Fibroblast of skin of back (primary cell): ENCODE results near the gene CEP97.
A peak's percentile ranks its signal among the peaks of the same experiment; 100 is the strongest.
"Not testable (repeated sequence)": the region's sequence is repeated elsewhere in the genome, so short reads cannot be mapped to it uniquely, and the experiment has no call there.

Source experiments
- DNase-seq: peaks from one replicate; pipeline ENCODE4 v3.0.0-alpha.2; 2013

The CEP97 gene

DNA sequence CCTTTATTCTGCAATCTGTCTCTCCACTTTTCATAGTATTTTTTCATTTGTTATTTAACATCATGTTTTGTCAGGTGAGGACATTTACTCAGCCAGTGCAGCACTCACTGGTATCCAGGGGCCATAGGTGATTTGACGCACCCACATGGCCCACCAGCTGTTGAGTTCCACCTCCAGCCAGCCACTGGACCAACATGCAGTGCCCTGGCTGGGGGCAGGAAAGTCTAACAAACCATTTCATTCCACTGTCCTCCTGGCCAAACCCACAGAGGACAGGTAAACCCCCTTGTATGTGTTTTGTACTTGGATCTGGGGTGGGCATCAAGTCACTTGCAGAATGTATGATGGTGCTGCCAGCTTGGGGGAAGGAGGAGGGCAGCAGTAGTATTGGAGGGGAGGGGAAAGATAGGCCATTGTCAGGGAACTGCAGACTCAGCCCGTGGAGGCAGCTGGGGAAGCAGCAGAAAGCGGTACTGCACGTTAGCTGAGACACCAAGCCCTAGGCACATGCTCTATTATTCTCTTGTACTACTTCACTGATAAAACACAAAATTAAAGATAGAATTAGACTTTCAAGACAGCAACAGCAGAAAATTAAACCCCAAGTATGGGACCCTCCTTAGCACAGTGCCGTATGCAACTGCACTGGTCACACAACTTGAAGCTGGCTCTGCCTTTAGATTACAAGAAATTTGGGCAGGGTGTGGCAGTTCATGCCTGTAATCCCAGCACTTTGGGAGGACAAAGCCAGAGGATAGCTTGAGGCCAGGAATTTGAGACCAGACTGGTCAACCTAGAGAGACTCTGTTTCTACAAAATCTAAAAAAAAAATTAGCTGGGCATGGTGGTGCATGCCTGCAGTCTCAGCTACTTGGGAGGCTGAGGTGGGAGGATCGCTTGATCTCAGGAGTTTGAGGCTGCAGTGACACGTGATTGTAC lies 22.4 kb upstream of the CEP97 start:
- no peak for DNase-seq

DNA sequence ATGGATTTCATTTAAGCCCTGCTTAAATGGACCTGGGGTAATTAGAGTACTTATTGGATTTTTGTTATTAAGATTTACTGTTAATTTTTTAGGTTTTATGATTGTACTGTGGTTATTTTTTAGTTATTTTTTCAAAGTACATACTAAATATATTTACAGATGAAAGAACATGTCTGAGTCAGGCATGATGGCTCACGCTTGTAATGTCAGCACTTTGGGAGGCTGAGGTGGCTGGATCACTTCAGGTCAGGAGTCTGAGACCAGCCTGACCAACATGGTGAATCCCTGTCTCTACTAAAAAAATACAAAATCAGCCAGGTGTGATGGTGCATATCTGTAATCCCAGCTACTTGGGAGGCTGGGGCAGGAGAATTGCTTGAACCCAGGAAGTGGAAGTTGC lies 21.7 kb upstream of the CEP97 start:
- no peak for DNase-seq

DNA sequence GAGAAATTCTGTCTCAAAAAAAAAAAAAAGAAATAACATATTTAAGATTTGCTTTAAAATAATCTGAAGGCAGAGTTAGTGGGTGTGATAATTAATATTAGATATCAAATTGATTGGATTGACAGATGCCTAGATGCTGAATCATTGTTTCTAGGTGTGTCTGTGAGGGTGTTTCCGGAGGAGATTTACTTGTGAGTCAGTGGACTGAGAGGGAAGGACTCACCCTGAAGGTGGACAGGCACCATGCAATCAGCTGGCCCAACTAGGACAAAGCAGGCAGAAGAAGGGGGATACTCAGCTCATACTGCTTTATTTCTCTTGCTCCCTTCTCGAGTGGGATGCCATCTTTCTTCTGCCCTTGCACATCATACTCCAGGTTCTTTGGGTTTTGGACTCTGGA lies 21.2 kb upstream of the CEP97 start:
- DNase-seq, result no peak

DNA sequence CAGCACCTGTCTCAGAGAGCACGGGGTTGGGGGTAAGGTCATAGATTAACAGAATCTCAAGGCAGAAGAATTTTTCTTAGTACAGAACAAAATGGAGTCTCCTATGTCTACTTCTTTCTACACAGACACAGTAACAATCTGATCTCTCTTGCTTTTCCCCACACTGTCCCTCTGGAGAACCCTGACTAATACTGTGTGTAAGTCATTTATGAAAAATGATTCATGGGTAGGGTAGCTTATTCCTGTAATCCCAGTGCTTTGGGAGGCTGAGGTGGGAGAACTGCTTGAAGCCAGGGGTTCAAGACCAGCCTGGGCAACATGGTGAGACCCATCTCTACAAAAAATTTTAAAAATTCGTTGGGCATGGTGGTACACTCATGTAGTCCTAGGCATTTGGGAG lies 19.8 kb upstream of the CEP97 start:
- peak; percentile 36 for DNase-seq

DNA sequence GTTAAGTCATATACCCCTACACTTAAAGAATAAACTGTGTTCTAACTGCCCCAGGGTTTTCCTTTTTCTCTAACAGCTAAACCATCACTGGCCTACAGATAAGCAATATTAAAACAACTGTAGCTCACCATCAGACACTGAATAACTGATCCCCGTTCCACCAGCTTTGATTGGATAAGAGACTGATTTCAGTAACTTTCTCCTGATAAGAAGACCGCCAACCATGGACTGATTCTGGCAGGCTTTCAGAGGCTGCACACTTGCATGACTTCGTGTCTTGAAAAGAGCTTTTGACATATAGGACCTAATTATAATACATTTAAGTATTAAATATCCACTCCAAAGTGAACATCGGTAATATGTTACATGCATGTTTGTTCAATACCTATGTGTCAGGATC lies 15.3 kb upstream of the CEP97 start:
- DNase-seq, result no peak

DNA sequence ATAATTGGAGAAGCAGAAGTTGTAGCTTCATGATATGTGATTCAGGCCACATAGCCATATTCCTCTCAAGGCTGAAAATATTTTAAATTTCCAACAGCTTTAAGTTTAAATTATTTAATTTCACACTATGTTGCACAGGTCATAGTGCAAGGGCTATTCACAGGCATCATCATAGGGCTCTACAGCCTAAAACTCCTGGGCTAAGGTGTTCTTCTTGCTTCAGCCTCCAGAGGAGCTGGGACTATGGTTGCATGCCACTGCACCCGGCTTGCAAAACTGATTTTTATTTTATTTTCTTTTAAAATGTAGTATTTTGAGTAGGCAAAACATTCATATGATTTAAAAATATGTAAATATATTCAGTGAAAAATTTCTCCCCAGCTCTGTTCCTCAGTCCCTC lies 6.0 kb upstream of the CEP97 start:
- DNase-seq, result no peak

DNA sequence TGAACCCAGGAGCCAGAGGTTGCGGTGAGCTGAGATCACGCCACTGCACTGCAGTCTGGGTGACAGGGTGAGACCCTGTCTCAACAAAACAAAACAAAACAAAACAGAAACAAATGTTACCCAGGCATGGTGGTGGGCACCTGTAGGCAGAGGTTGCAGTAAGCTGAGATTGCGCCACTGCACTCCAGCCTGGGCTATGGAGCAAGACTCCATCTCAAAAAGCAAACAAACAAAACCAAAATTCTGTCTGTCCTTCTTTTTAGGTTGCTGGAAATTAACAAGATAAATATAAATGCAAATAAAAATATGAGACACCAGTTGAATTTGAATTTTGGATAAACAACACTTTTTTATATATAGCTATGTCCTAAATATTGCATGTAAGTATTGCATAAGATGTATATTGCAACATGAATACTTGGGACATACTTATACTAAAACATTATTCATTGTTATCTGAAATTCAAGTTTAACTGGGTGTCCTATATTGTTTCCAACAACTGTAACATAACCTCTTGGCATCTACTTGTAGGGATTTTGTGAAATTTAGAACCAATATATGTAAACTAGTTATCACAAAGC lies 4.7 kb upstream of the CEP97 start:
- no peak for DNase-seq

DNA sequence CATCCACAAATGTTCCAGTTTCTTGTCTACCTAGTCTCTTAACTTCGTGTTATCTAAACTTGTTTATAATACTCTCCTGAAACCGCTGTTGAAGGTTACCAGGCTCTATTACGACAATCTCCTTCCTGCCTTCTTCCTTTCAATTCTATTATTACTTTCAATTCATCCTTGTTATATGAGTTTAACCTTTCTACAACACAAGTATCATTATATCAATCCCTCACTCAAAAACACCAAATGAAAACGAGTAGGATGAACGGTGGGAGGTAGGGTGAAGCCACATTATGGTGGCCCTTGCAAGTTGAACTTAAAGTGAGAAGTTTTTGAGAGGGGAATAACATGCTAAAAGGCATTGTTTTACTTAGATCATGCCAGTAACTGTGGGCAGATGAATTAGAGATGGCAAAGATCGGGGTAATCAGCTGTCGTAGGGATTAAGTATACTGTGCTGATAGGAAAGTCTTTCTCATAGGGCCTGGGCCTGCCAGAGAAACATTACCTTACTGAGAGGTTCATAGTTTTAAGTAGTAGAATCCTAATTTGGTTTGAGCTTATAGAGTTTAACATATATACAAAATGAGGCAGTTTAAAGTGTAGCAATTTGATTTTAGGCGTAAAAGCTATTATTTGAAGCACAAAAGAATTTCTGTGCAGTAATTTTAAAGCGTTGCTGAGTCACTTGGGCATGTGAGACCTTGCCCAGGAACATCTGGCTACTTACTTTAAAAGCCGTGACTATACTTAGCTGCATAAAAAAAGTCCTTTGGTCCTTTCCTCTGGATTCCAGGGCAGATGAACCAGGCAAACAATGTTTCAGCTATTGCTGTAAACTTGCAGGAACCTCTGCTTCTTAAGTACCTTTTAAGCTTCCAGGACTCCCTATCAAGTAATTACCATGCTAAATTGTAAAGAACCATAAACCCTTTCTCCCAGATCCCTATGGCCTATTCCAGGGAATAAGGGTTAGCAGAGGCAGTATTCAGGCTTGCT lies 3.3 kb upstream of the CEP97 start:
- DNase-seq, result no peak

DNA sequence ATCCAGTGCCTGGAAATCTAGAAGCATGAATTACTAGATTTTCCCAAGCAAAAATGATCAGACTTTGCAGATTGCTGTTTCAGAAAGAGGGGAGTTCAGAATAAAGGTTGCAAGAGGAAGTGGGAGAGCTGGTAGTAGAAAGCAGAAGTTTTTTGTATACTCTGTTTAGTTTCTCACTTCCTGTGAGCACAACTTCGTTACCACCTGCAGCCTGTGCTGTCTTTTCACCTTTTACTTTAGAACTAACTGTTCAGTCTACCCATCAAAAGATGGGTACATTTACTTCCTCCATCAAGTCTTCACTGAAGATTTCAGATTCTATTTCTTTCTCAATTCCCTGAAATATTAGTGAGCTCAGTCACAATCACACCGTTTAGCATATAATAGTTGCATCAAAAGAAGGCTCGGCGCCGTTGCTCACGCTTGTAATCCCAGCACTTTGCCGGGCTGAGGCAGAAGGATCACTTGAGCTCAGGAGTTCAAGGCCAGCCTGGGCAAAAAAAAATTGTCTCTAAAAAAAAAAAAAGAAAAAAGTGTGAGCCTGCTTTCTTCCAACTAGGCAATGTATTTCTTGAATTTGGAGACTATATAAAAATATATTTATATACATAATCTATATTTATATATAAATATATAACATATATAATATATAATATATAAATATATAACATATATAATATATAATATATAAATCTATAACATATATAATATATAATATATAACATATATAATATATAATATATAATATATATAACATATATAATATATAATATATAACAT lies 1.8 kb upstream of the CEP97 start:
- no peak for DNase-seq

DNA sequence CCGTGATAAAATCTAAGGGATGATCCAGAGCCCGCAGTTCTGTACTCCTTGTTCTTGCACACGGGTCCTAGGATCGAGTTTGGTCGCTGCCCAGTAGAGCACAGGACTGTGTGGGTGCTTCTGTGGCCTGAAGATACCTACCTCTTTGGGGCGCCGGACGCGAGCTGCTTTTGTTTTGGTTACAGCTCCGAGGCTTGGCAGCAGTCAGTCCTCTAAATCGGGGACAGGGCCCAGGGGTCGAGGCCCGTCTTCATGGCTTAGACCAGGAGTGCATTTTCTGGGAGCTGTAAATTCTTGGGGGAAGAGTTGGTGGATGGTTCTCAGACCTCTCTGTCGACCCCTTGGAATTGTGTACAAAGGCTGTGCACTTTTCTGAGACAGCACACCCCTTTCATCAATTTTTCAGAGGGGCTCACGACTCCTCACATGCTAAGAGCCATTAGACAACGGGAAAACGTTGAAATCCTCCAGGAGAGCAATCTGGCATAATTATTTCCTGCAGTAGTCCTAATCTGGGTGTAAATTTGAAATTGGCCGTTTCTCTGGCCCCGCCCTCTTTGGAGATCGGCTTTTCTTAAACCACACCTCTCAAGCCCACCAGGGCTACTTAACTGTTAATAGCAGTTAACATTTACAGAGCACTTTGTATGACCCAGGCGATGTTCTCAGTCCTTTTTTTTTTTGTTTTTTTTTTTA lies 928 bp downstream of the CEP97 start:
- peak; percentile 33 for DNase-seq

DNA sequence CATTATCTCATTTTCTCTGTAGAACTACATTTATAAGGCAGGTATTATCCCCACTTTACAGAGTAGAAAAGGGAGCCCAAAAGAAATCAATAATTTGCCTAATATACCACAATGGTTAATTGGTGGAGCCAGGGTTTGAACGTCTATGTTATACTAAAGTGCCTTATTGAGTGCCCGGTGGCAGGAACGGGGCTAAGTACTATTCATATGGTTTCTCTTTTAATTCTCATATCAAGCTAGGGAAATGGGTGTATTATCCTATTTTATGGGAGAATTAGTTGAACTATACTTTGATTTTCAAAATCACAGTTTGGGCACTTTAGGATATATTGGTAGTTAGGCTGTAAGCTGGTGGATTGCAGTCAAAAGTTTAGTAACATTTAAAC lies 1.5 kb downstream of the CEP97 start:
- DNase-seq, result no peak

DNA sequence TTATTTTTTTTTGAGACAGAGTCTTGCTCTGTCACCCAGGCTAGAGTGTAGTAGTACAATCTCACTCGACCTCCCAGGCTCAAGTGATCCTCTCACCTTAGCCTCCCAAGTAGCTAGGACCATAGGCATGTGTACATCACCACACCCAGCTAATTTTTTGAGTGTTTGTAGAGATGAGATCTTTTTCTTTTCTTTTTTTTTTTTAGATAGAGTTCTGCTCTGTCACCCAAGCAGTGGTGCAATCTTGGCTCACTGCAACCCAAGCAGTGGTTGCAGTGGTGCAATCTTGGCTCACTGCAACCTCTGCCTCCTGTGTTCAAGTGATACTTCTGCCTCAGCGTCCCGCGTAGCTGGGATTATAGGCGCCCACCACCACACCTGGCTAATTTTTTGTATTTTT lies 5.2 kb downstream of the CEP97 start:
- DNase-seq, result no peak

DNA sequence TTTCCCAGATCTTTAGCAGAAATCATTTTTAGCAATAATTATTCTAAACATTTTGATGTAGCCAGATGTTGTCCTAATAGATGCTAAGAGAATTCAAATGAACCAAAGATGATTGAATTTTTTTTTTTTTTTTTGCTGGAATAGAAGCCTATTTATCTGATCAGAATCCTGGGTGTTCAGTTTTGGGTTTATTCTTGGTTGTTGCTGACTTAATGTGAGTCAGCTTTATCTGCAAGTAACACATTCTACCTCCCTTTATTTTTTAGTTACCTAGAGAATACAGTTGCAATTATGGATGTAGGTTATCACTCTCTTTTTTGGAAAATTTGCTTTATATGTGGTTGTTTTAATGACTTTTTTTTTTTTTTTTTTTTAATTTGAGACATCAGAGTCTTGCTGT lies 6.4 kb downstream of the CEP97 start:
- DNase-seq, result no peak

DNA sequence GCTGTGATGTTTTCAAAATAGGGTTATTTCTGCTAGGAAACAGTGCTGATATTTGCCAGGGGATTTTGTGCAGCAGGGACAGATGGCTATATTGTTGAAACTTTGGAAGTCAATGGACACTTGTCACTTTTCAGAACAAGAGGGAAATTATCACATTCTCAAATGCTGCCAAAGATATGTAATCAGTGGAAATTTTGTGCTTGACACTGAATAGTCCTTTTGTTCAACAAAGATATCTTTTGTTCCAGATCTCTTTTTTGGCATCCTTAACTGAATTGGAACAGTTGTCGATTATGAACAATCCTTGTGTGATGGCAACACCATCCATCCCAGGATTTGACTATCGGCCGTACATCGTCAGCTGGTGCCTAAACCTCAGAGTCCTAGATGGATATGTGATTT lies 7.8 kb downstream of the CEP97 start:
- no peak for DNase-seq

DNA sequence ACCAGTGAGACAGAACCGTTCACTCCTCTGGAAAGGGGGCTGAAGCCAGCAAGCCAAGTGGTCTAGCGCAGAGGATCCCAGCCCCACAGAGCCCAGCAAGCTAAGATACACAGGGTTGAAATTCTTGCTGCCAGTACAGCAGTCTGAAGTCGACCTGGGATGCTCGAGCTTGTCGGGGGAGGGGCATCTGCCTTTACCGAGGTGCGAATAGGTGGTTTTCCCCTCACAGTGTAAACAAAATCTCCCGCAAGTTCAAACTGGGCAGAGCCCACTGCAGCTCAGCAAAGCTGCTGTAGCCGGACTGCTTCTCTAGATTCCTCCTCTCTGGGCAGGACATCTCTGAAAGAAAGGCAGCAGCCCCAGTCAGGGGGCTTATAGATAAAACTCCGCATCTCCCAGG lies 11.4 kb downstream of the CEP97 start:
- no peak for DNase-seq

DNA sequence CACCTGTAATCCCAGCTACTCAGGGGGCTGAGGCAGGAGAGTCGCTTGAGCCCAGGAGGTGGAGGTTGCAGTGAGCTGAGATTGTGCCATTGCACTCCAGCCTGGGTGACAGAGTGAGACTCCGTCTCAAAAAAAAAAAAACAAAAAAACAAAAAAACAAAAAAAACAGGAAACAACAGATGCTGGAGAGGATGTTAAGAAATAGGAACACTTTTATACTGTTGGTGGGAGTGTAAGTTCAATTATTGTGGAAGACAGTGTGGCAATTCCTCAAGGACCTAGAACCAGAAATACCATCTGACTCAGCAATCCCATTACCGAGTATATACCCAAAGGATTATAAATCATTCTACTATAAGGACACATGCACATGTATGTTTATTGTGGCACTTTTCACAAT lies 17.5 kb downstream of the CEP97 start:
- not testable (repeated sequence) for DNase-seq

DNA sequence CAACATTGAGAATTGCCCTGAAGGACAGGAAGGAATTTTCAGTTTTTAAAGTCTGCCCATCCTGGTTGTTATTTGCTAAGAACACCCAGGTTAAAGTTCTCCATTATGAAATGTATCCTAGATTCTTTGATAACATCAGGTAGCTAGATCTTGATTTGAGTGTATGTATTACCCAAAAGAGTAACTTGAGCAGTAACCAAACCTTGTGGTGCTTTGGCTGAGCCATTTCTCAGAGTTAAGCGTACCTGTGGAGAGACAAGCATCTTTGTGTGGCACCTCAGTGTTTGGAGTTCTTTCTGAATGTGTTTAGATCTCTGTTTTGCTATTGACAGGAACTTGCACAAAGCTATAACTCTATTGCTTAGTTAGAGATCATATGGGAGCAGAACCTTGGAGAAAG lies 20.4 kb downstream of the CEP97 start:
- no peak for DNase-seq

DNA sequence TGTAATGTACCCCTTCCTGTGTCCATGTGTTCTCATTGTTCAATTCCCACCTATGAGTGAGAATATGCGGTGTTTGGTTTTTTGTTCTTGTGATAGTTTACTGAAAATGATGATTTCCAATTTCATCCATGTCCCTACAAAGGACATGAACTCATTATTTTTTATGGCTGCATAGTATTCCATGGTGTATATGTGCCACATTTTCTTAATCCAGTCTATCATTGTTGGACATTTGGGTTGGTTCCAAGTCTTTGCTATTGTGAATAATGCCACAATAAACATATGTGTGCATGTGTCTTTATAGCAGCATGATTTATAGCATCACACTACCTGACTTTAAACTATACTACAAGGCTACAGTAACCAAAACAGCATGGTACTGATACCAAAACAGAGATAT lies 21.5 kb downstream of the CEP97 start:
- DNase-seq, result not testable (repeated sequence)

DNA sequence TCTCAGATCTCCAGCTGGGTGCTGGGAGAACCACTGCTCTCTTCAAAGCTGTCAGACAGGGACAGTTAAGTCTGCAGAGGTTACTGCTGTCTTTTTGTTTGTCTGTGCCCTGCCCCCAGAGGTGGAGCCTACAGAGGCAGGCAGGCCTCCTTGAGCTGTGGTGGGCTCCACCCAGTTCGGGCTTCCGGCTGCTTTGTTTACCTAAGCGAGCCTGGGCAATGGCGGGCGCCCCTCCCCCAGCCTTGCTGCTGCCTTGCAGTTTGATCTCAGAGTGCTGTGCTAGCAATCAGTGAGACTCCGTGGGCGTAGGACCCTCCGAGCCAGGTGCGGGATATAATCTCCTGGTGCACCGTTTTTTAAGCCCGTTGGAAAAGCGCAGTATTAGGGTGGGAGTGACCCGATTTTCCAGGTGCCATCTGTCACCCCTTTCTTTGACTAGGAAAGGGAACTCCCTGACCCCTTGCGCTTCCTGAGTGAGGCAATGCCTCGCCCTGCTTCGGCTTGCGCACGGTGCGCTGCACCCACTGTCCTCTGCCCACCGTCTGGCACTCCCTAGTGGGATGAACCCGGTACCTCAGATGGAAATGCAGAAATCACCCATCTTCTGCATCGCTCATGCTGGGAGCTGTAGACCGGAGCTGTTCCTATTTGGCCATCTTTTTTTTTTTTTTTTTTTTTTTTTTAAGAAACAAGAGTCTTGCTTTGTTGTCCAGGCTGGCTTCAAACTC lies 29.1 kb downstream of the CEP97 start:
- not testable (repeated sequence) for DNase-seq

DNA sequence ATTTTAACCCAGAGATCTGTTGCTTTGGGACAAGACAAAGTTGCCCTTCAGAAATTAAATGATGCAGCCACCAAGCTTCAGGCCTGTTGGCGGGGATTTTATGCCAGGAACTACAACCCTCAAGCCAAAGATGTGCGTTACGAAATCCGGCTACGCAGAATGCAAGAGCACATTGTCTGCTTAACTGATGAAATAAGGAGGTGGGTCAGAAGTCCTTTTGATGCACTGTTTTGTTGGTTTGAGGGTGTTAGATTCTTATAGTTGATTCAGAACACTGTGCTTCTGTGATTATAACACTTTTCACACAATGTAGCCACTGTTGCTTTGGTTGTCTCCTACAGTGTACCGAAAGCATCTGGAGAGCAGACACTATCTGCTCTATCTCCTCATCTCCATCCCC lies 33.8 kb downstream of the CEP97 start:
- DNase-seq, result no peak
